ENCODE results near the gene DIAPH2. TPM values are rescaled to one million over a fixed set of nuclear protein-coding genes. Genes with fewer than 3 reads are reported as not detected.

The DIAPH2 gene
- total RNA-seq, 4 donors from 2014 or later = 16.7 to 27.3 (median 20.3) TPM

DNA sequence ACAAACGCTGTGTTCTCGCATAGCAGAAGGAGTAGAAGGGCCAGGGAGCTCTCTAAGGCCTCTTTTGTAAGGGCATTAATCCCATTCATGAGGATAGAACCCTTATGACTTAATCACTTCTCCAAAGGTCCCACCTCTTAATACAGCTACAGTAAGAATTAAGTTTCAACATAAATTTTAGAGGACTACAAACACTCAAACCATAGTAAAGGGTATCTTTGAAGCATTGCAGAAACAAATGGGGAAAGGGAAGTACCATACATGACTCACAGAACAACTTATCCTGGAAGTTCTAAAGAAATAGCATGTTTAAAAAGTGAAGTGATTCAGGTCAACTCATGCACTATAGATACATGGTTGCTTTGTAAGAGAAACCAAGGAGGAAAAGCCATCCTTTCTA, 879.9 kb downstream of the DIAPH2 start:
- WGBS, 2 donors = 82 to 90% methylated on average over 2 of the region's 2 CpGs

DNA sequence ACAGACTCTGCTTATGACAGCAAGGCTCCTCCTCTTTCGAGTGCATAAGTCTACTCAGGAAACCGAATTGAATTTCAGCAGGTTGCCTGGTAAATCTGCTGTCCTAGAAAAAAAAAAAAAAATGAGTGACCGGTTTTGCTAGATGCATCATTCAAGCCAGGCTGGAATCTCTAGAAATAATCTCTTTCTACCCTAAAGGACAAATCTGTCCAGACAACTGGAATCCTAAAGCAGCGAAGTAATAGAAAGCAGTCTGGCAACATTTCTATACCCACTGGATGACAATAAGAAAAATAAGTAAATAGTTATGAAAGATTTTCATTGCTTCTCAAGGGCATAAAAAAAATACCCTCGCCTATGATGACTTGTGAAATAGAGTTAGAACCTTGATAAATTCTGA, 902.5 kb downstream of the DIAPH2 start:
- no peak for TF ChIP-seq POLR2A (IDR thresholded peaks at IDR 0.05)
- TF ChIP-seq, protein P1, sequence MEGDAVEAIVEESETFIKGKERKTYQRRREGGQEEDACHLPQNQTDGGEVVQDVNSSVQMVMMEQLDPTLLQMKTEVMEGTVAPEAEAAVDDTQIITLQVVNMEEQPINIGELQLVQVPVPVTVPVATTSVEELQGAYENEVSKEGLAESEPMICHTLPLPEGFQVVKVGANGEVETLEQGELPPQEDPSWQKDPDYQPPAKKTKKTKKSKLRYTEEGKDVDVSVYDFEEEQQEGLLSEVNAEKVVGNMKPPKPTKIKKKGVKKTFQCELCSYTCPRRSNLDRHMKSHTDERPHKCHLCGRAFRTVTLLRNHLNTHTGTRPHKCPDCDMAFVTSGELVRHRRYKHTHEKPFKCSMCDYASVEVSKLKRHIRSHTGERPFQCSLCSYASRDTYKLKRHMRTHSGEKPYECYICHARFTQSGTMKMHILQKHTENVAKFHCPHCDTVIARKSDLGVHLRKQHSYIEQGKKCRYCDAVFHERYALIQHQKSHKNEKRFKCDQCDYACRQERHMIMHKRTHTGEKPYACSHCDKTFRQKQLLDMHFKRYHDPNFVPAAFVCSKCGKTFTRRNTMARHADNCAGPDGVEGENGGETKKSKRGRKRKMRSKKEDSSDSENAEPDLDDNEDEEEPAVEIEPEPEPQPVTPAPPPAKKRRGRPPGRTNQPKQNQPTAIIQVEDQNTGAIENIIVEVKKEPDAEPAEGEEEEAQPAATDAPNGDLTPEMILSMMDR (IDR thresholded peaks at IDR 0.05) = no peak
- 60 to 66% methylated on average over 5 of the region's 5 CpGs for whole genome bisulfite sequencing, 2 donors
- no peak for DNase-seq (ENCODE audit: low spot score in 2 of 2)
- intact Hi-C loops (cut with DNase I; ENCODE audit: low total_unique reads) = no loop called here
- no peak overlapping the region for H3K4me3 ChIP-seq (ENCODE audit: low read depth, poor library complexity, severe bottlenecking)

More for the DNA sequence above, 879.9 kb downstream of the DIAPH2 start:
- no peak overlapping the region for H3K4me3 ChIP-seq (ENCODE audit: low read depth, poor library complexity, severe bottlenecking)
- intact Hi-C loops (cut with DNase I; ENCODE audit: low total_unique reads) = no loop called here
- TF ChIP-seq POLR2A (IDR thresholded peaks at IDR 0.05) = no peak
- TF ChIP-seq, protein P1 (IDR thresholded peaks at IDR 0.05) = no peak
- no peak for DNase-seq (ENCODE audit: low spot score in 2 of 2)

DNA sequence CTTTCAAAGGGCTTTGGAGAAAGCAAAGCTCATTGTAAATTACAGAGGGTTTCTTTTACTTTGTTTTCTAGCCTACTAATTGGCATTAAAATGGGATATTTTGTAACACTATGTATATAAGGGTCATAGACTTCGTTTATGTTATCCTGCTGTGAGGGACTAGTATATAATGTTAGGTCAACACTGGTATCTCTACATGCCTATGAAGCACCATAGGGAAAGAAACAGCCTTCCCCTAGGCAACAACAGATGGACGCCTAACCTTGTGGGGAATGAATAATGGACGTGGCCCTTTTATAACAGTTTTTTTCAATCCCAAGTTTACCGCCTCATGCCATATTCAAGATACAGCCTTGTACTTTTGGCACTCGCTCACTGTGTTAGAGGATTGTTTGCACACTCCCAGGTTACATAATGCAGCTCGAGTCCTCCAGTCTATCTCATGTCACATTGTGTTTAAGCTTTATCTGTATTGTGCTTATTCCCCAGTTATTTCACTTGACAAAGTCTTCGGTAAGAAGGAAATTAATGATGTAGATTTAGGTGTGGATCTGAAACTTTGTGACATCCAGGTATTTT, 910.1 kb downstream of the DIAPH2 start:
- H3K4me3 ChIP-seq (ENCODE audit: low read depth, poor library complexity, severe bottlenecking) = no peak overlapping the region
- intact Hi-C loops (cut with DNase I; ENCODE audit: low total_unique reads) = no loop called here
- TF ChIP-seq POLR2A (IDR thresholded peaks at IDR 0.05) = no peak
- TF ChIP-seq, protein P1 (IDR thresholded peaks at IDR 0.05) = no peak
- no peak for DNase-seq (ENCODE audit: low spot score in 2 of 2)
- WGBS, 2 donors = 82 to 89% methylated on average over 7 of the region's 7 CpGs

DNA sequence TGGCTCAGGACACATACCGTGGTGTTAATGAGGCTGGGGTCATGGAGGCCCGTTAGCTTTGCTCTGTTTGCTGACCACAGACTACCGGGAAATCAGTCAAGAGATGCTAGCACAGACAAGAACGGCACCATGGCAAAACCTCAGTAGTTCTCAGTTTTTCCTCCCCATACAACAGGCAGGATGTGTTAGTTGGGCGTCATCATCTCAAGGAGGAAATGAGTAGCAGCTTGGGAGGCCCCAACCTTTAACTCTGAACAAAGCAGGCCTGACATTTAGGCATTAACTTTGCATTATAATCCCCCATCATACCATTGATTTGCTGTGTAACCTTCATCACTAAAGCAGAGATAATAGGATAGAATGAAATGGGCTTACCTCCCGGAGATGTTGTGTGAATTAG, 913.3 kb downstream of the DIAPH2 start:
- no peak for DNase-seq (ENCODE audit: low spot score in 2 of 2)
- intact Hi-C loops (cut with DNase I; ENCODE audit: low total_unique reads) = no loop called here
- H3K4me3 ChIP-seq (ENCODE audit: low read depth, poor library complexity, severe bottlenecking) = no peak overlapping the region
- 72 to 80% methylated on average over 6 of the region's 6 CpGs for WGBS, 2 donors
- TF ChIP-seq, protein P1 (IDR thresholded peaks at IDR 0.05) = no peak
- no peak for TF ChIP-seq POLR2A (IDR thresholded peaks at IDR 0.05)

DNA sequence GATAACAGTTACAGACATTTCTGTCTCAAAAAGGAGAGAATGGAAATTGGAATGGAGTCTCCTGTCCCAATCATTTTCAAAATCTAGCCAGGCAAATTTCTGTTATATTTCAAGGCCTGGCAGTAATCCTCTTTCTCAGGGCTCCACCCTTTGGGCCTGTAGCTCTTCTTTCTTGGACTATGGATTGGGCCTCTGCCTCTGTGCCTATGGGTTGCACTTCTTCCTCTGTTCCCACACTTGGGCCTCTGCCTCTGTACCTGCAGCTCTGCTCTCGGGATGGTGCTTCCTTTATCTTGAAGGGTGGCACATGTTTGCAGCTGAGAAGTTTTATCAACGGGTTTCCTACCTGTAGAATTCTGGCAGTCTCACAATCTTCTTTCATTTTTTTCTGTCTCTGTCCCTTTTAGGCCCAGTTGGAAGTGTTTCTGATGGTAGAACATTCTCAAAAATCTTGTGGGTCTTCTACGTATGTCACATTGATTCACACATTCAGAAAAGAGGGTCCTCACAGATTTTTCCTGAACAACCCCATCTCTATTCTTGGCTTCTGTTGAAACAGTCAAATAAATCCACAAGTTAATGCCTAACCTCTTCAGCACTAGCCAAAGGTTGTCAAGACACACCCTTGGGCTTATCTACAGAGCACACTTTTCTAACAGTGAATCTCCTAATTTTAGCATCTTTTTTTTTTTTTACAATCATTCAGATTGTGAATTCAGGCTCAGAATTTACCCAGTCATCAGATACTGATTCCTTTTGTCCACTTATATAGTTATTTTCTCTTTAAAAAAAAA, 918.0 kb downstream of the DIAPH2 start:
- intact Hi-C loops (cut with DNase I; ENCODE audit: low total_unique reads) = no loop called here
- WGBS, 2 donors = 86 to 90% methylated on average over 3 of the region's 3 CpGs
- DNase-seq (ENCODE audit: low spot score in 2 of 2) = no peak
- TF ChIP-seq, protein P1 (IDR thresholded peaks at IDR 0.05) = no peak
- no peak for TF ChIP-seq POLR2A (IDR thresholded peaks at IDR 0.05)
- no peak overlapping the region for H3K4me3 ChIP-seq (ENCODE audit: low read depth, poor library complexity, severe bottlenecking)
